Endothelial cell (in vitro differentiated cells): ENCODE data around the gene SSRP1. TPM values are rescaled to one million over a fixed set of nuclear protein-coding genes. Genes with fewer than 3 reads are reported as not detected.

Experiments used
- DNase-seq: peaks from one replicate; pipeline ENCODE4 v3.0.0; 2021; ENCODE audit warnings: low spot score
- H3K27ac Mint-ChIP-seq: one replicate; pipeline ENCODE4 v1.8.0; 2021; ENCODE audit warnings: mixed read lengths, inconsistent platforms; ENCODE audit not compliant: unreplicated experiment
- H3K27me3 Mint-ChIP-seq: one replicate; pipeline ENCODE4 v1.8.0; 2021; ENCODE audit warnings: mild to moderate bottlenecking, moderate library complexity, mixed read lengths, inconsistent platforms; ENCODE audit not compliant: unreplicated experiment
- H3K36me3 Mint-ChIP-seq: one replicate; pipeline ENCODE4 v1.8.0; 2021; ENCODE audit warnings: mild to moderate bottlenecking, low read depth, mixed read lengths, inconsistent platforms; ENCODE audit not compliant: unreplicated experiment
- H3K4me1 Mint-ChIP-seq: one replicate; pipeline ENCODE4 v1.8.0; 2021; ENCODE audit warnings: mild to moderate bottlenecking, mixed read lengths, inconsistent platforms; ENCODE audit not compliant: unreplicated experiment
- H3K4me3 Mint-ChIP-seq: one replicate; pipeline ENCODE4 v1.8.0; 2021; ENCODE audit warnings: mild to moderate bottlenecking, mixed read lengths, inconsistent platforms; ENCODE audit not compliant: unreplicated experiment
- H3K9me3 Mint-ChIP-seq: one replicate; pipeline ENCODE4 v1.8.0; 2021; ENCODE audit warnings: mixed read lengths, inconsistent platforms; ENCODE audit not compliant: unreplicated experiment
- CTCF ChIP-seq: fragments of 200-600 bp; sonication (generic); IDR thresholded peaks from one replicate; pipeline ENCODE4 v1.5.0; 2021; ENCODE audit warnings: antibody characterized with exemption; ENCODE audit not compliant: unreplicated experiment
- total RNA-seq: library from RNA; stranded (reverse); fragmentation: NEBNext Ultra II Directional; extraction: Animal tissue kit (Norgen Biotek cat#: 25700); gene quantifications from one replicate; pipeline ENCODE4 v1.2.1, GENCODE V29; 2021; ENCODE audit not compliant: unreplicated experiment

Gene SSRP1
- total RNA-seq, 1 donor from 2014 or later, result 134 TPM

- DNase-seq, result no peak
- H3K4me3 Mint-ChIP-seq, result peak overlapping the region; percentile 85
These were observed 25.6 kb downstream of the SSRP1 start for GRCh38 chr11:57310091-57310490.

GRCh38 chr11:57309106-57310059, 26.3 kb downstream of the SSRP1 start:
- DNase-seq, result no peak
- no peaks in the 10 kb centered on the region for H3K9me3 Mint-ChIP-seq
- H3K4me3 Mint-ChIP-seq, result peak overlapping the region; percentile 85
- no peak for TF ChIP-seq CTCF
- H3K27me3 Mint-ChIP-seq, result peaks cover 10% of the 10 kb centered on the region
- peaks cover 39% of the 10 kb centered on the region for H3K4me1 Mint-ChIP-seq
- H3K36me3 Mint-ChIP-seq, result peaks cover 40% of the 10 kb centered on the region
- H3K27ac Mint-ChIP-seq, result no peak overlapping the region

More at GRCh38 chr11:57310091-57310490, 25.6 kb downstream of the SSRP1 start:
- no peaks in the 10 kb centered on the region for H3K9me3 Mint-ChIP-seq
- peaks cover 10% of the 10 kb centered on the region for H3K27me3 Mint-ChIP-seq
- H3K36me3 Mint-ChIP-seq, result peaks cover 40% of the 10 kb centered on the region
- no peak for TF ChIP-seq CTCF
- H3K27ac Mint-ChIP-seq, result no peak overlapping the region
- peaks cover 39% of the 10 kb centered on the region for H3K4me1 Mint-ChIP-seq

- Mint-ChIP-seq H3K4me3 (peak overlapping the region; percentile 56), H3K27ac (no peak overlapping the region), H3K27me3 (peaks cover 13% of the 10 kb centered on the region), H3K9me3 (no peaks in the 10 kb centered on the region), H3K36me3 (peaks cover 43% of the 10 kb centered on the region), H3K4me1 (peaks cover 43% of the 10 kb centered on the region)
- no peak for TF ChIP-seq CTCF
- DNase-seq, result no peak
These were observed 27.1 kb downstream of the SSRP1 start for GRCh38 chr11:57308426-57309060.

GRCh38 chr11:57307666-57308270, 27.9 kb downstream of the SSRP1 start:
- peaks cover 45% of the 10 kb centered on the region for H3K4me1 Mint-ChIP-seq
- no peak overlapping the region for H3K27ac Mint-ChIP-seq
- peaks cover 50% of the 10 kb centered on the region for H3K36me3 Mint-ChIP-seq
- no peak for TF ChIP-seq CTCF
- H3K9me3 Mint-ChIP-seq, result no peaks in the 10 kb centered on the region
- H3K4me3 Mint-ChIP-seq, result peak overlapping the region; percentile 65
- DNase-seq, result no peak
- peaks cover 13% of the 10 kb centered on the region for H3K27me3 Mint-ChIP-seq
